NB4 (cell line): ENCODE data around the gene DAPK3.

Experiments used
- CTCF ChIP-seq: IDR thresholded peaks from one replicate; pipeline ENCODE4 v1.5.1; 2012; ENCODE audit warnings: low read depth, low read length
- MAX ChIP-seq: IDR thresholded peaks from 2 replicates; pipeline ENCODE4 v1.6.1; 2011; ENCODE audit warnings: low read depth, low read length
- POLR2A ChIP-seq: IDR thresholded peaks from 2 replicates; pipeline ENCODE4 v1.6.1; 2011; ENCODE audit warnings: mild to moderate bottlenecking; ENCODE audit not compliant: insufficient read length; ENCODE audit errors: extremely low read depth

GRCh38 chr19:3977242-3978143 is 6.6 kb upstream of the DAPK3 start:
- TF ChIP-seq POLR2A: no peak
- TF ChIP-seq CTCF: no peak
- TF ChIP-seq MAX: no peak
